ENCODE measurements around the gene ENAH. TPM values are rescaled to one million over a fixed set of nuclear protein-coding genes. Genes with fewer than 3 reads are reported as not detected.

The ENAH gene
- total RNA-seq, 1 donor from 2014 or later: 137 TPM

DNA sequence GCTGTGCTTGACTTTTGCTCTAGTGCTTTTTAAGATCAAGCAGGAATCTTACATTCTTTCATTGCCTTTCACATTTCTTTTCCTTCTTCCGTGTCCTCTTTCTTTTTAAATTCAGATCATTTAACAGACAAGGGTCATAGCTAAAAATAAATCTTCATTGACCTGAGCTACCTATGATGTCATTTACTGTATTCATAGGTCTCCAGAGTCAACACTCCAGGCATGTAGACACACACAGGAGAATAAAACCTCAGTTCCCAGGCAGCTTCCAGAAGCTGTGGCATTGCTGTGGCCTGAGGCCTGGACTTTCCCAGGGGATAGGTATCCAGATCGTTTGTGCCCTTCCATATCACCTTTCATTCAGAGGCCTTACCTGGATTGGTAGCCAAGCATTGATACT is 38.5 kb upstream of the ENAH start:
- Mint-ChIP-seq H3K27ac (no peak overlapping the region), H3K4me3 (no peak overlapping the region), H3K4me1 (peaks cover 9% of the 10 kb centered on the region), H3K36me3 (no peaks in the 10 kb centered on the region), H3K9me3 (peaks cover 11% of the 10 kb centered on the region), H3K27me3 (ENCODE audit: low read depth) (no peaks in the 10 kb centered on the region)
- no peak for TF ChIP-seq CTCF (IDR thresholded peaks at IDR 0.05; ENCODE audit: unreplicated experiment)
- DNase-seq (ENCODE audit: low spot score in 2 of 2, unreplicated experiment in 2 of 2): no peak

GRCh38 chr1:225689882-225690459 is 37.0 kb upstream of the ENAH start:
- no peak overlapping the region for H3K27ac Mint-ChIP-seq
- peaks cover 6% of the 10 kb centered on the region for H3K4me1 Mint-ChIP-seq
- H3K27me3 Mint-ChIP-seq (ENCODE audit: low read depth): no peaks in the 10 kb centered on the region

GRCh38 chr1:225688345-225688744 is 35.4 kb upstream of the ENAH start:
- Mint-ChIP-seq H3K4me3 (no peak overlapping the region), H3K36me3 (no peaks in the 10 kb centered on the region), H3K27ac (no peak overlapping the region), H3K4me1 (peaks cover 2% of the 10 kb centered on the region), H3K9me3 (no peaks in the 10 kb centered on the region), H3K27me3 (ENCODE audit: low read depth) (no peaks in the 10 kb centered on the region)
- DNase-seq (ENCODE audit: low spot score in 2 of 2, unreplicated experiment in 2 of 2): no peak
- no peak for TF ChIP-seq CTCF (IDR thresholded peaks at IDR 0.05; ENCODE audit: unreplicated experiment)

More at GRCh38 chr1:225689882-225690459, 37.0 kb upstream of the ENAH start:
- H3K9me3 Mint-ChIP-seq: peaks cover 5% of the 10 kb centered on the region
- no peaks in the 10 kb centered on the region for H3K36me3 Mint-ChIP-seq
- no peak for TF ChIP-seq CTCF (IDR thresholded peaks at IDR 0.05; ENCODE audit: unreplicated experiment)
- DNase-seq (ENCODE audit: low spot score in 2 of 2, unreplicated experiment in 2 of 2): no peak
- H3K4me3 Mint-ChIP-seq: no peak overlapping the region

DNA sequence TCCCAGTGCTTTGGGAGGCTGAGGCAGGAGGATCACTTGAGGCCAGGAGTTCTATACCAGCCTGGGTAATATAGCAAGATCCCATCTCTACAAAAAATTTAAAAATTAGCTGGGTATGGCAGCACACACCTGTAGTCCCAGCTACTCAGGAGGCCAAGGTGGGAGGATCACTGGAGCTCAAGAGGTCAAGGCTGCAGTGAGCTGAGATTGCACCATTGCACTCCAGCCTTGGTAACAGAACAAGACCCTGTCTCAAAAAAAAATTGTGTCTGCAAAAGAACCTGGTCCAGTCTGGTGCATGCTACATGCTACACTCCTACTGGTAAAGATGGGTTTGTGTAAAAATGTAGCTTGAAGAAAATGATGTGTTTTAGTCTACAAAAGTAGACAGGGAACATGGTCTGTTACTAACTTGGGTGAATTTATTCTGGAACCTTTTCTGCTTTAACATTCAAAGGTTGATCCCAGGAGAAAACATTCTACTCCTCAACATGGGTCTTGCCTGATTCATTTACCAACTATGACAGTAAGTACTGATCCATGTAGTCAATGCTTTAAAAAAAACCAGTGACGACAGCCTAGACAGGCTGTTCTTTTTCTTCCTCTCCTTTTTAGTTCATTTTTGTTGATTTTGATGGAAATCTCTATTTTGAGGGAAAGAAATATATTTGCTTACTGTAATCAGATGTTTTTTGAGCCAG is 32.7 kb upstream of the ENAH start:
- Mint-ChIP-seq H3K4me3 (no peak overlapping the region), H3K27me3 (ENCODE audit: low read depth) (no peaks in the 10 kb centered on the region), H3K27ac (no peak overlapping the region), H3K9me3 (no peaks in the 10 kb centered on the region), H3K36me3 (no peaks in the 10 kb centered on the region), H3K4me1 (no peaks in the 10 kb centered on the region)
- no peak for TF ChIP-seq CTCF (IDR thresholded peaks at IDR 0.05; ENCODE audit: unreplicated experiment)
- no peak for DNase-seq (ENCODE audit: low spot score in 2 of 2, unreplicated experiment in 2 of 2)

- DNase-seq (ENCODE audit: low spot score in 2 of 2, unreplicated experiment in 2 of 2): no peak
- TF ChIP-seq CTCF (IDR thresholded peaks at IDR 0.05; ENCODE audit: unreplicated experiment): no peak
- H3K4me1 Mint-ChIP-seq: no peaks in the 10 kb centered on the region
- H3K27me3 Mint-ChIP-seq (ENCODE audit: low read depth): no peaks in the 10 kb centered on the region
- H3K9me3 Mint-ChIP-seq: no peaks in the 10 kb centered on the region
- H3K27ac Mint-ChIP-seq: no peak overlapping the region
- no peaks in the 10 kb centered on the region for H3K36me3 Mint-ChIP-seq
- no peak overlapping the region for H3K4me3 Mint-ChIP-seq
Observed at GRCh38 chr1:225684741-225685140, 31.8 kb upstream of the ENAH start.
